ENCODE results near the gene RYR2.

The RYR2 gene

DNA sequence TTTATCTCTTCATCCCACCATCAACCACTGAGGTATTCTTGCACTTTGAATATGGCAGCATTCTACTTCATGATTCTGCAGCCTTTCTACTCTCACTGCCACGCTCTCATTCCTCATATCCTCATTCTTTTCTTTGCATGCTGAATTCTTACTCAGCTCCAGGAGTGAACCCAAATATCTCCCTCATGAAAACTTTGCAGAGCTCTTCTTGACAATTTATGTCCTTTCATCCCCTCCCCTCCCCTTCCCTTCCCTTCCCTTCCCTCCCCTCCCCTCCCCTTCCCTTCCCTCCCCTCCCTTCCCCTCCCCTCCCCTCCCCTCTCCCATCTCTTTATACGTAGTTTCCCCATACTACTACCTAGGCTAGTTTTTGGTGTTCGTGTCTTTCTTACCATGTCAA is 363.9 kb downstream of the RYR2 start:
- DNase-seq (ENCODE audit: low read depth in 2 of 2) = no peak
- H3K4me3 ChIP-seq (replicated peaks in 1 of 2; ENCODE audit: low read depth in 2 of 2, low read length in 2 of 2) = no peak overlapping the region
- no peak for TF ChIP-seq CTCF (IDR thresholded peaks at IDR 0.05; ENCODE audit: low read depth, low read length)

- H3K4me3 ChIP-seq (replicated peaks in 1 of 2; ENCODE audit: low read depth in 2 of 2, low read length in 2 of 2) = no peak overlapping the region
- DNase-seq (ENCODE audit: low read depth in 2 of 2) = no peak
- no peak for TF ChIP-seq CTCF (IDR thresholded peaks at IDR 0.05; ENCODE audit: low read depth, low read length)
Observed at GRCh38 chr1:237411621-237412020, 369.6 kb downstream of the RYR2 start.

DNA sequence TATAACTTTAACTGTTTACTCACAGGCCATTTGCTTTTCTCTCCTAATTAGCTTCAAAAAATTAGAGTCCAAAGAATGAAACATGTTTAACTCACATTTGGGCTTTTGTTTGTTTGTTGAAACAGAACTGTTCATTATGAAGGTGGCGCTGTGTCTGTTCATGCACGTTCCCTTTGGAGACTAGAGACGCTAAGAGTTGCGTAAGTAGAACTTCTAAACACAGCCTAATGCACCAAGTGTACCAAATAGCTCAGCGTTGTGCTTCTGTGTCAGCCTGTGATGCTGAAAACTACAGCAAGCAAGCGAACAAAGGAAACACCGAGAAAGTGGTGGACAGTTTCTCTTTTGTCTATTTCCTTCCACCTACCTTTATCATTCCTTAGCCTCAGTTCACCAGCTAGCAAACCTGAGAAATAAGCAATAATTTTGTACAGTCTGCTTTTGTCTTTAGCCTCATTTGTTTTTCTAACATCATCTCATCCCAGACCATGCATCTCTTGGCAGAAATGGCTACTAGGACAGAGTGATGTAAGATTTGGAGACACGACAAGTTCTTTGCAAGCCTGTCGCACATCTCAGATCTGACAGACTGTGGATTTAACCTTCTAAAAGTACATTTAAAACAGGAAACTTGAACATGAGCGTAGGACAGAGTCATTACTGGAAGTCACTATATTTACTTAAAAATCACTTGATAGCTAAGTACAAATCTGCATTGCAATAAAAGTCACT is 375.1 kb downstream of the RYR2 start:
- no peak overlapping the region for H3K4me3 ChIP-seq (replicated peaks in 1 of 2; ENCODE audit: low read depth in 2 of 2, low read length in 2 of 2)
- DNase-seq (ENCODE audit: low read depth in 2 of 2) = no peak
- no peak for TF ChIP-seq CTCF (IDR thresholded peaks at IDR 0.05; ENCODE audit: low read depth, low read length)

GRCh38 chr1:237428809-237429208 is 386.8 kb downstream of the RYR2 start:
- no peak for DNase-seq (ENCODE audit: low read depth in 2 of 2)
- no peak overlapping the region for H3K4me3 ChIP-seq (replicated peaks in 1 of 2; ENCODE audit: low read depth in 2 of 2, low read length in 2 of 2)
- no peak for TF ChIP-seq CTCF (IDR thresholded peaks at IDR 0.05; ENCODE audit: low read depth, low read length)

DNA sequence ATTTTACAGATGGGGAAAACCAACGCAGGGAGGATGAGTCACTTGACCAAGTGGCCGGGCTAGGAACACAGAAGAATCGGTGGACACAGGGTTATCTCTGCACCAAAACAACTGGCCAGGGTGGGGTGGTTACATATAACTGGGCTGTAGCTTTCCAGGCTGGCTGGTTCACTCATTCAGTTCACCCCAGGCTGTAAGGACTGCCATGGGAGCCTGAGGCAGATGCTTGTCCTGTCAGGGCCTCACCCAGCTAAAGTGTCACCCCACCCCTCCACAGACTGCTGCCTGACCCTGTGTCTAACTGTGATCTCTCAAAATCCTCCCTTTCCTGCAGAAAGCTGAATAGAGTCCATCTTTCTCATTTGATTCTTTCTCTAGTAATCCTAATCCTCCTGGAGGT is 387.3 kb downstream of the RYR2 start:
- no peak for TF ChIP-seq CTCF (IDR thresholded peaks at IDR 0.05; ENCODE audit: low read depth, low read length)
- no peak for DNase-seq (ENCODE audit: low read depth in 2 of 2)
- no peak overlapping the region for H3K4me3 ChIP-seq (replicated peaks in 1 of 2; ENCODE audit: low read depth in 2 of 2, low read length in 2 of 2)

DNA sequence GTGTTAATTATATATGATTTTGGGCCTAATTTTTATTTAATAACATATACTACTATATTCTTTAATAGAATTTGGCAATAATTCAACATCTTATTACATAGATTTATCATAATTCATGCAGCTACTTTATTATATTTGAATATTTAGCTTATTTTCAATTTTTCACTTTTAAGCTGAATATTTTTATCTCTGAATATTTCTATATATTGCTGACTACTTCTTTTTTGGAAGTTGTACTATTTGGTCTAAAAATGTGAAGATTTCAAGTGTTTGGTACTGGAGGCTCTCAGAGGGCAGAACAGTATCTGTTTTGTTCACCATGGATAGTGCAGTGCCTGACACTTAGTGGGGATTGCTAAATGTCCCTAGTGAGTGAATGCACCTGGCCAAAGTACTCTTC is 389.5 kb downstream of the RYR2 start:
- DNase-seq (ENCODE audit: low read depth in 2 of 2) = no peak
- no peak for TF ChIP-seq CTCF (IDR thresholded peaks at IDR 0.05; ENCODE audit: low read depth, low read length)

DNA sequence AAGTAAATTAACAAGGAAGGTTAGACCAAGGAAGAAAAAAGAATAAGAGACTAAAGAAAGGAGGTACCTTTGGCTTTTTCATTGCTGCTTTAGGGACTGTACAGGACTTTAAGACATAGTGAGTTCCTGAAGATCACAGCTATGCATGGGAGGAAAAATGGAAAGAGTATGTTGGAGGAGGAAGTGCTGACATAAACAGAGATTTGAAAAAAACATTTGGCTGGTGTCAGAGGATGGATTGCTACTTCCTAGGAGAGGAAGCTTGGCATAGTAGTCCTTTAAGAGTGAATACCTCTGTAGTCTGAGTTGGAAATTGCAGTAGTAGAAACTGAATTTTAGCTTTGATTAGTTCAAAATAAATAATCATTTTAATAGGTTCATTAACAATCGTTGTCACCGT is 398.4 kb downstream of the RYR2 start:
- no peak for DNase-seq (ENCODE audit: low read depth in 2 of 2)
- no peak for TF ChIP-seq CTCF (IDR thresholded peaks at IDR 0.05; ENCODE audit: low read depth, low read length)
- no peak overlapping the region for H3K4me3 ChIP-seq (replicated peaks in 1 of 2; ENCODE audit: low read depth in 2 of 2, low read length in 2 of 2)

More for the DNA sequence above, 389.5 kb downstream of the RYR2 start:
- H3K4me3 ChIP-seq (replicated peaks in 1 of 2; ENCODE audit: low read depth in 2 of 2, low read length in 2 of 2) = no peak overlapping the region

Measured in cardiac fibroblast (primary cell).